Astrocyte (in vitro differentiated cells and primary cell): ENCODE data around the gene YJEFN3. TPM values are rescaled to one million over a fixed set of nuclear protein-coding genes. Genes with fewer than 3 reads are reported as not detected.

Experiments
- DNase-seq: peaks from one replicate; pipeline ENCODE4 v3.0.0-alpha.2; 2010; ENCODE audit warnings: low read depth
- FAIRE-seq: peaks from 2 replicates; lab custom pipeline; 2011; peaks lifted over from hg19 to GRCh38; lab: Jason Lieb, UNC
- H2AFZ ChIP-seq: 2 replicates; pipeline ENCODE4 v1.6.0; 2012; ENCODE audit warnings: low read depth, low read length, inconsistent platforms
- H3K27ac ChIP-seq: 2 replicates; pipeline ENCODE4 v1.5.1; 2011; ENCODE audit warnings: low read depth, low read length, inconsistent platforms
- H3K27me3 ChIP-seq: 2 replicates; pipeline ENCODE4 v1.6.0; 2011; ENCODE audit warnings: low read length, inconsistent platforms; ENCODE audit not compliant: insufficient read depth
- H3K36me3 ChIP-seq: 2 replicates; pipeline ENCODE4 v1.5.1; 2011; ENCODE audit warnings: low read length, inconsistent platforms; ENCODE audit not compliant: insufficient read depth
- H3K4me1 ChIP-seq: 2 replicates; pipeline ENCODE4 v1.5.1; 2011; ENCODE audit warnings: low read length, inconsistent platforms; ENCODE audit not compliant: insufficient read depth
- H3K4me2 ChIP-seq: 2 replicates; pipeline ENCODE4 v1.6.0; 2012; ENCODE audit warnings: low read length, inconsistent platforms
- H3K4me3 ChIP-seq: 2 replicates; pipeline ENCODE4 v1.5.1; 2011; ENCODE audit warnings: low read depth, mild to moderate bottlenecking, low read length, inconsistent platforms; ENCODE audit not compliant: insufficient read depth
- H3K79me2 ChIP-seq: 2 replicates; pipeline ENCODE4 v1.6.0; 2012; ENCODE audit warnings: mild to moderate bottlenecking, low read length, inconsistent platforms; ENCODE audit not compliant: insufficient read depth
- H3K9ac ChIP-seq: 2 replicates; pipeline ENCODE4 v1.6.0; 2012; ENCODE audit warnings: mild to moderate bottlenecking, low read length, inconsistent platforms
- H3K9me3 ChIP-seq: 2 replicates; pipeline ENCODE4 v1.5.1; 2012; ENCODE audit warnings: low read depth, mild to moderate bottlenecking, low read length, inconsistent platforms; ENCODE audit not compliant: insufficient read depth
- H4K20me1 ChIP-seq: 2 replicates; pipeline ENCODE4 v1.6.0; 2012; ENCODE audit warnings: low read length, inconsistent platforms; ENCODE audit not compliant: insufficient read depth
- H3K27ac Mint-ChIP-seq: one replicate; pipeline ENCODE4 v1.8.0; 2021; ENCODE audit warnings: mild to moderate bottlenecking, mixed read lengths; ENCODE audit not compliant: unreplicated experiment
- H3K27me3 Mint-ChIP-seq: one replicate; pipeline ENCODE4 v1.8.0; 2021; ENCODE audit warnings: low read depth, mixed read lengths; ENCODE audit not compliant: unreplicated experiment
- H3K36me3 Mint-ChIP-seq: one replicate; pipeline ENCODE4 v1.8.0; 2021; ENCODE audit warnings: low read depth, mixed read lengths; ENCODE audit not compliant: unreplicated experiment
- H3K4me1 Mint-ChIP-seq: one replicate; pipeline ENCODE4 v1.8.0; 2021; ENCODE audit warnings: low read depth, mixed read lengths; ENCODE audit not compliant: unreplicated experiment
- H3K4me3 Mint-ChIP-seq: one replicate; pipeline ENCODE4 v1.8.0; 2021; ENCODE audit warnings: mild to moderate bottlenecking, moderate library complexity, mixed read lengths; ENCODE audit not compliant: unreplicated experiment
- H3K9me3 Mint-ChIP-seq: one replicate; pipeline ENCODE4 v1.8.0; 2021; ENCODE audit warnings: mild to moderate bottlenecking, mixed read lengths; ENCODE audit not compliant: unreplicated experiment
- CTCF ChIP-seq: IDR thresholded peaks from 2 replicates; pipeline ENCODE4 v1.5.1; 2011; ENCODE audit warnings: low read depth, mild to moderate bottlenecking, inconsistent platforms, low read length, moderate library complexity; ENCODE audit not compliant: insufficient read depth
- EZH2 ChIP-seq: IDR thresholded peaks from 2 replicates; pipeline ENCODE4 v1.6.1; 2012; ENCODE audit warnings: mild to moderate bottlenecking, low read length, inconsistent platforms; ENCODE audit not compliant: insufficient read depth
- total RNA-seq: library from RNA; stranded (reverse); gene quantifications from 2 replicates; pipeline ENCODE4 v1.2.1, GENCODE V29; 2021

YJEFN3 gene
- total RNA-seq, 1 donor from 2014 or later, result 9.8 TPM

- H3K79me2 ChIP-seq, result no peaks in the 10 kb centered on the region
- DNase-seq (no peak), FAIRE-seq (no peak)
- H3K27ac Mint-ChIP-seq, result no peak overlapping the region
- no peaks in the 10 kb centered on the region for H3K9me3 Mint-ChIP-seq
- peaks cover 16% of the 10 kb centered on the region for H3K4me1 Mint-ChIP-seq
- no peak overlapping the region for H3K27ac ChIP-seq
- no peaks in the 10 kb centered on the region for H3K9me3 ChIP-seq
- H2AFZ ChIP-seq, result no peak overlapping the region
- no peak overlapping the region for H3K9ac ChIP-seq
- H4K20me1 ChIP-seq, result no peaks in the 10 kb centered on the region
- peaks cover 8% of the 10 kb centered on the region for H3K36me3 Mint-ChIP-seq
- H3K36me3 ChIP-seq, result no peaks in the 10 kb centered on the region
- H3K27me3 ChIP-seq, result peaks cover 8% of the 10 kb centered on the region
- peaks cover 7% of the 10 kb centered on the region for H3K4me1 ChIP-seq
- no peak for TF ChIP-seq CTCF
- TF ChIP-seq EZH2, result no peak
- H3K4me3 Mint-ChIP-seq, result no peak overlapping the region
- peaks cover 13% of the 10 kb centered on the region for H3K27me3 Mint-ChIP-seq
- H3K4me3 ChIP-seq, result no peak overlapping the region
- no peak overlapping the region for H3K4me2 ChIP-seq
Observed at GRCh38 chr19:19547674-19548336, 19.1 kb downstream of the YJEFN3 start.

GRCh38 chr19:19548915-19549759 is 20.4 kb downstream of the YJEFN3 start:
- H3K4me1 Mint-ChIP-seq, result peaks cover 16% of the 10 kb centered on the region
- Histone ChIP-seq H3K9ac (no peak overlapping the region), H2AFZ (no peak overlapping the region), H3K4me3 (no peak overlapping the region), H4K20me1 (no peaks in the 10 kb centered on the region), H3K27ac (no peak overlapping the region), H3K79me2 (no peaks in the 10 kb centered on the region), H3K9me3 (no peaks in the 10 kb centered on the region), H3K4me2 (no peak overlapping the region), H3K36me3 (no peaks in the 10 kb centered on the region), H3K4me1 (peaks cover 7% of the 10 kb centered on the region), H3K27me3 (peaks cover 8% of the 10 kb centered on the region)
- H3K4me3 Mint-ChIP-seq, result no peak overlapping the region
- H3K36me3 Mint-ChIP-seq, result peaks cover 6% of the 10 kb centered on the region
- H3K27me3 Mint-ChIP-seq, result peaks cover 10% of the 10 kb centered on the region
- FAIRE-seq (no peak), DNase-seq (no peak)
- TF ChIP-seq EZH2 (no peak), CTCF (no peak)
- no peaks in the 10 kb centered on the region for H3K9me3 Mint-ChIP-seq
- H3K27ac Mint-ChIP-seq, result no peak overlapping the region
